Neural progenitor cell (in vitro differentiated cells): ENCODE results near the gene ELMO1. TPM values are rescaled to one million over a fixed set of nuclear protein-coding genes. Genes with fewer than 3 reads are reported as not detected.

Source experiments
- DNase-seq: peaks from one replicate; pipeline ENCODE4 v3.0.0-alpha.2; 2016; ENCODE audit warnings: low spot score
- H2AFZ ChIP-seq: fragments of 200-600 bp; sonication (generic); replicated peaks from 2 replicates; pipeline ENCODE4 v1.6.1; 2016; ENCODE audit warnings: antibody characterized with exemption
- H3F3A ChIP-seq: fragments of 200-600 bp; sonication (generic); 2 replicates; pipeline ENCODE4 v1.6.1; 2016; ENCODE audit warnings: antibody characterized with exemption, low read depth
- H3K27ac ChIP-seq: fragments of 200-600 bp; sonication (generic); 2 replicates; pipeline ENCODE4 v1.5.1; 2016; ENCODE audit warnings: mild to moderate bottlenecking
- H3K27me3 ChIP-seq: fragments of 200-600 bp; sonication (generic); 2 replicates; pipeline ENCODE4 v1.6.1; 2016; ENCODE audit warnings: mild to moderate bottlenecking, moderate library complexity
- H3K36me3 ChIP-seq: fragments of 200-600 bp; sonication (generic); 2 replicates; pipeline ENCODE4 v1.5.1; 2016
- H3K4me1 ChIP-seq: fragments of 200-600 bp; sonication (generic); 2 replicates; pipeline ENCODE4 v1.6.1; 2016; ENCODE audit warnings: mixed run types
- H3K4me2 ChIP-seq: fragments of 200-600 bp; sonication (generic); 2 replicates; pipeline ENCODE4 v1.6.1; 2016
- H3K4me3 ChIP-seq: fragments of 200-600 bp; sonication (generic); 2 replicates; pipeline ENCODE4 v1.5.1; 2016
- H3K79me2 ChIP-seq: fragments of 200-600 bp; sonication (generic); 2 replicates; pipeline ENCODE4 v1.6.1; 2016; ENCODE audit warnings: low read depth
- H3K9ac ChIP-seq: fragments of 200-600 bp; sonication (generic); 2 replicates; pipeline ENCODE4 v1.6.1; 2016
- H3K9me3 ChIP-seq: fragments of 200-600 bp; sonication (generic); 2 replicates; pipeline ENCODE4 v1.5.1; 2016; ENCODE audit warnings: low read depth
- H4K20me1 ChIP-seq: fragments of 200-600 bp; sonication (generic); 2 replicates; pipeline ENCODE4 v1.6.1; 2016; ENCODE audit warnings: low read depth
- H3K27ac Mint-ChIP-seq: 3 replicates; pipeline ENCODE4 v1.8.0; 2021; ENCODE audit warnings: mixed read lengths
- H3K27me3 Mint-ChIP-seq: 2 replicates; pipeline ENCODE4 v1.8.0; 2022; ENCODE audit warnings: low read depth, mild to moderate bottlenecking, inconsistent platforms, moderate library complexity, mixed read lengths; ENCODE audit not compliant: insufficient read depth
- H3K36me3 Mint-ChIP-seq: 3 replicates; pipeline ENCODE4 v1.8.0; 2021; ENCODE audit warnings: mixed read lengths
- H3K4me1 Mint-ChIP-seq: 3 replicates; pipeline ENCODE4 v1.8.0; 2021; ENCODE audit warnings: mixed read lengths
- H3K4me3 Mint-ChIP-seq: 3 replicates; pipeline ENCODE4 v1.8.0; 2021; ENCODE audit warnings: mild to moderate bottlenecking, moderate library complexity, mixed read lengths
- H3K9me3 Mint-ChIP-seq: 3 replicates; pipeline ENCODE4 v1.8.0; 2020; ENCODE audit warnings: mixed read lengths
- EZH2 ChIP-seq: fragments of 200-600 bp; sonication (generic); IDR thresholded peaks from 2 replicates; pipeline ENCODE4 v1.6.1; 2017; ENCODE audit warnings: antibody characterized with exemption, mild to moderate bottlenecking, moderate library complexity
- EZH2phosphoT487 ChIP-seq: fragments of 200-600 bp; sonication (generic); IDR thresholded peaks from 2 replicates; pipeline ENCODE4 v1.6.1; 2017; ENCODE audit warnings: antibody characterized with exemption
- total RNA-seq: library from RNA; depleted of rRNA; stranded (reverse); fragments of >200 nt; gene quantifications from 2 replicates; pipeline ENCODE4 v1.2.3, GENCODE V29; 2015; ENCODE audit warnings: low replicate concordance
- TF ChIP-seq, protein P1 (sequence below): fragments of 200-600 bp; sonication (generic); IDR thresholded peaks from 2 replicates; pipeline ENCODE4 v1.5.1; 2017; ENCODE audit warnings: antibody characterized with exemption, mild to moderate bottlenecking

Gene ELMO1
- total RNA-seq, 1 donor from 2014 or later, result 22.0 TPM

DNA sequence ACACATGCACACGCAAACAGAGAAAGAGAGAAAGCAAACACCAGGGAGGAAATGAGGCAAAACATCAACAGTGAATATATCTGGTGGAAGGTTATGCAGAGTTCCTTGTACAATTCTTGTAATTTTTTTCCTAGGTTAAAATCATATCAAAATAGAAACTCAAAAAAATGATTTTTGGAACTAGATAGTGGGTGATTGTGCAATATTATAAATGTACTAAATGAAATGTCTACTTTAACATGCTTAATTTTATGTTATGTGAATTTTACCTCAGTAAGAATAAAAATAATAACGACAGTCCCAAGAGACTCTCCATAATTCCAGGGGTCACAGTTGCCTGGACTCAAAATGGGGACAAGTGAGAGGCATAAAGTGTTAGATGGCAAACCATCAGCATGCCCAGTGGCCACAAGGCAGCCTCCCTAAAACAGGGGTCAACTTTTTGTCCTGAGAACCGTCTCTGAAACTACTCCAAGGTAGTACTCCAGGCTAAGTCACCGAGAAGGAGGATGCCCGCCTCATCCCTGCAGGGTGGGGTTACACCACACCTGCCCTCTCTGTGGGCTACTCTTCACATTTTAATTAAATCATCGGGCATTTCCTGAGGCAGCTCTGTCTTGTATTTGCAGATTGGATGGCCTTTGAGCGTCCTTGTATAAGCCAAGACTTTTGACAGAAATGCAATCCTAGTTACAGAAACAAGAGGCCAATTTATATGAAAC lies 267.7 kb downstream of the ELMO1 start:
- Histone ChIP-seq H3K9ac (no peak overlapping the region), H3K27ac (no peak overlapping the region), H3K36me3 (no peaks in the 10 kb centered on the region), H4K20me1 (no peaks in the 10 kb centered on the region), H2AFZ (no peak overlapping the region), H3K4me1 (peaks cover 5% of the 10 kb centered on the region), H3F3A (no peaks in the 10 kb centered on the region), H3K27me3 (no peaks in the 10 kb centered on the region), H3K9me3 (no peaks in the 10 kb centered on the region), H3K79me2 (no peaks in the 10 kb centered on the region), H3K4me3 (no peak overlapping the region), H3K4me2 (no peak overlapping the region)
- no peak overlapping the region for H3K4me3 Mint-ChIP-seq
- TF ChIP-seq EZH2phosphoT487, result no peak
- TF ChIP-seq, protein P1, sequence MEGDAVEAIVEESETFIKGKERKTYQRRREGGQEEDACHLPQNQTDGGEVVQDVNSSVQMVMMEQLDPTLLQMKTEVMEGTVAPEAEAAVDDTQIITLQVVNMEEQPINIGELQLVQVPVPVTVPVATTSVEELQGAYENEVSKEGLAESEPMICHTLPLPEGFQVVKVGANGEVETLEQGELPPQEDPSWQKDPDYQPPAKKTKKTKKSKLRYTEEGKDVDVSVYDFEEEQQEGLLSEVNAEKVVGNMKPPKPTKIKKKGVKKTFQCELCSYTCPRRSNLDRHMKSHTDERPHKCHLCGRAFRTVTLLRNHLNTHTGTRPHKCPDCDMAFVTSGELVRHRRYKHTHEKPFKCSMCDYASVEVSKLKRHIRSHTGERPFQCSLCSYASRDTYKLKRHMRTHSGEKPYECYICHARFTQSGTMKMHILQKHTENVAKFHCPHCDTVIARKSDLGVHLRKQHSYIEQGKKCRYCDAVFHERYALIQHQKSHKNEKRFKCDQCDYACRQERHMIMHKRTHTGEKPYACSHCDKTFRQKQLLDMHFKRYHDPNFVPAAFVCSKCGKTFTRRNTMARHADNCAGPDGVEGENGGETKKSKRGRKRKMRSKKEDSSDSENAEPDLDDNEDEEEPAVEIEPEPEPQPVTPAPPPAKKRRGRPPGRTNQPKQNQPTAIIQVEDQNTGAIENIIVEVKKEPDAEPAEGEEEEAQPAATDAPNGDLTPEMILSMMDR, result no peak
- TF ChIP-seq EZH2, result no peak
- H3K36me3 Mint-ChIP-seq, result peaks cover 4% of the 10 kb centered on the region
- H3K27ac Mint-ChIP-seq, result no peak overlapping the region
- no peak for DNase-seq
- peaks cover 7% of the 10 kb centered on the region for H3K9me3 Mint-ChIP-seq
- peaks cover 17% of the 10 kb centered on the region for H3K4me1 Mint-ChIP-seq
- H3K27me3 Mint-ChIP-seq, result peaks cover 2% of the 10 kb centered on the region

DNA sequence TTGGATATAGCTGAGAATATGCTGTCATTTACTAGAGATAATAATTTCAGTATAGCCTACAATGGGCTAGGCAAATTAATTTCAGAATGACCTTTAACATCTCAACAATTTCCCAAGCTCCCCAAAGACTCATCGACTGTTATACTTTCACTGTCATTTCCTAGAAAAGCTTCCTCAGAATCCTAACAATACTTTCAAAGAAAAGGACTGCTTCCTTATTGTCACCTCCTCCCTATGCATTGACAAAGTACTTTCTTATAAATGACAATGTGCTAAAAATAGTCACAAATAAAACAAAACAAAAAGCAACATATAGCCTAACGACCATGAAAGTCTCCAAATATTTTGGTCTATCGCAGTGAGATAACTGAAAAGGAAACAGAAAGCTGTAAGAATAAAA lies 272.6 kb downstream of the ELMO1 start:
- H3K27ac Mint-ChIP-seq, result no peak overlapping the region
- H3K9me3 Mint-ChIP-seq, result peaks cover 6% of the 10 kb centered on the region
- H3K4me3 Mint-ChIP-seq, result no peak overlapping the region
- Histone ChIP-seq H3K9me3 (no peaks in the 10 kb centered on the region), H3K36me3 (no peaks in the 10 kb centered on the region), H3F3A (no peaks in the 10 kb centered on the region), H2AFZ (no peak overlapping the region), H3K27ac (no peak overlapping the region), H4K20me1 (no peaks in the 10 kb centered on the region), H3K4me2 (no peak overlapping the region), H3K79me2 (no peaks in the 10 kb centered on the region), H3K4me3 (no peak overlapping the region), H3K4me1 (no peaks in the 10 kb centered on the region), H3K9ac (no peak overlapping the region), H3K27me3 (no peaks in the 10 kb centered on the region)
- peaks cover 4% of the 10 kb centered on the region for H3K36me3 Mint-ChIP-seq
- H3K4me1 Mint-ChIP-seq, result peaks cover 14% of the 10 kb centered on the region
- no peak for DNase-seq
- peaks cover 2% of the 10 kb centered on the region for H3K27me3 Mint-ChIP-seq
- TF ChIP-seq, protein P1, result no peak
- TF ChIP-seq EZH2 (no peak), EZH2phosphoT487 (no peak)

DNA sequence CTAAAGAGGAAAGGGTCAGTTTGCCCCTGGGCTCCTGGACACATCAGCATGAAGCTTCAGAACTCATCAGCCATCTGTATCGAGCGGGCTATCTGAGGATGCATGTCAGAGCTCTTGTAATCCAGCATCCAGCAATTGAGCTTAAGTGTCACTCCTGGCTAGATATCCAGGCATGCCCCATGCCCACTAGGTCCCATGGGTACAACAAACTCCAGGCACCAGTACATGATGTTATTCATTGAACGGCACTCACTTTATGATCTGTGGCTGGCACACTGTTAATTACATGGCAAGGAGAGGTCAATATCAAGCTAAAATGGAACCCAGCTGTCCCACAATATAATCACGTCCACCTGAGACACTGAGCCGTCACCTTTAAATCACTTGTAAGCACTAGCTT lies 274.2 kb downstream of the ELMO1 start:
- no peaks in the 10 kb centered on the region for H3K79me2 ChIP-seq
- H3K4me1 ChIP-seq, result no peaks in the 10 kb centered on the region
- no peak overlapping the region for H3K9ac ChIP-seq
- no peak overlapping the region for H2AFZ ChIP-seq
- H3K36me3 ChIP-seq, result no peaks in the 10 kb centered on the region
- H3K9me3 Mint-ChIP-seq, result peaks cover 9% of the 10 kb centered on the region
- H3K9me3 ChIP-seq, result no peaks in the 10 kb centered on the region
- no peak overlapping the region for H3K27ac Mint-ChIP-seq
- no peak for DNase-seq
- H3K27ac ChIP-seq, result no peak overlapping the region
- no peaks in the 10 kb centered on the region for H4K20me1 ChIP-seq
- H3K4me3 Mint-ChIP-seq, result no peak overlapping the region
- peaks cover 1% of the 10 kb centered on the region for H3K4me1 Mint-ChIP-seq
- H3K4me2 ChIP-seq, result no peak overlapping the region
- TF ChIP-seq EZH2, result no peak
- TF ChIP-seq, protein P1, result no peak
- no peak for TF ChIP-seq EZH2phosphoT487
- no peaks in the 10 kb centered on the region for H3K27me3 ChIP-seq
- peaks cover 6% of the 10 kb centered on the region for H3K36me3 Mint-ChIP-seq
- no peaks in the 10 kb centered on the region for H3F3A ChIP-seq
- H3K4me3 ChIP-seq, result no peak overlapping the region
- H3K27me3 Mint-ChIP-seq, result peaks cover 1% of the 10 kb centered on the region
